GM23338 (cell line): ENCODE data around the gene TMTC2. TPM values are rescaled to one million over a fixed set of nuclear protein-coding genes. Genes with fewer than 3 reads are reported as not detected.

ENCODE experiments used
- ATAC-seq: fragments of 200-7000 bp; cut with Tn5 transposase; 3 replicates; pipeline ENCODE4 v1.9.1; 2020
- DNase-seq: peaks from one replicate; pipeline ENCODE4 v3.0.0-alpha.2; 2015; ENCODE audit warnings: low spot score
- H2AFZ ChIP-seq: fragments of 200-600 bp; sonication (generic); 2 replicates; pipeline ENCODE4 v1.8.0; 2016; ENCODE audit warnings: antibody characterized with exemption, mild to moderate bottlenecking, moderate library complexity
- H3F3A ChIP-seq: fragments of 200-600 bp; sonication (generic); replicated peaks from 2 replicates; pipeline ENCODE4 v1.8.0; 2017; ENCODE audit warnings: antibody characterized with exemption, mixed run types, low read depth
- H3K27ac ChIP-seq: fragments of 200-600 bp; sonication (generic); 2 replicates; pipeline ENCODE4 v1.6.1; 2016; ENCODE audit warnings: low read depth
- H3K27me3 ChIP-seq: fragments of 200-600 bp; sonication (generic); 2 replicates; pipeline ENCODE4 v1.8.0; 2016; ENCODE audit warnings: mild to moderate bottlenecking, mixed run types, moderate library complexity; ENCODE audit not compliant: insufficient read depth
- H3K36me3 ChIP-seq: fragments of 200-600 bp; sonication (generic); 2 replicates; pipeline ENCODE4 v1.8.0; 2016; ENCODE audit warnings: mild to moderate bottlenecking; ENCODE audit not compliant: insufficient read depth
- H3K4me1 ChIP-seq: fragments of 200-600 bp; sonication (generic); 2 replicates; pipeline ENCODE4 v1.8.0; 2016; ENCODE audit warnings: mild to moderate bottlenecking, moderate library complexity; ENCODE audit not compliant: insufficient read depth
- H3K4me2 ChIP-seq: fragments of 200-600 bp; sonication (generic); 2 replicates; pipeline ENCODE4 v1.7.1; 2017; ENCODE audit warnings: mixed run types
- H3K4me3 ChIP-seq: fragments of 200-600 bp; sonication (generic); 2 replicates; pipeline ENCODE4 v1.6.1; 2016; ENCODE audit warnings: mixed run types
- H3K79me2 ChIP-seq: fragments of 200-600 bp; sonication (generic); replicated peaks from 2 replicates; pipeline ENCODE4 v1.8.0; 2017; ENCODE audit warnings: mild to moderate bottlenecking; ENCODE audit not compliant: insufficient read depth
- H3K9me2 ChIP-seq: fragments of 200-600 bp; sonication (generic); 2 replicates; pipeline ENCODE4 v1.8.0; 2017; ENCODE audit not compliant: insufficient read depth
- H4K20me1 ChIP-seq: fragments of 200-600 bp; sonication (generic); replicated peaks from 2 replicates; pipeline ENCODE4 v1.8.0; 2017; ENCODE audit warnings: mild to moderate bottlenecking; ENCODE audit not compliant: insufficient read depth
- H3K27ac Mint-ChIP-seq: 2 replicates; pipeline ENCODE4 v1.8.0; 2020; ENCODE audit warnings: inconsistent platforms, mild to moderate bottlenecking, moderate library complexity, mixed read lengths
- H3K27me3 Mint-ChIP-seq: 3 replicates; pipeline ENCODE4 v1.8.0; 2022; ENCODE audit warnings: low read depth, mild to moderate bottlenecking, moderate library complexity, mixed read lengths, inconsistent platforms; ENCODE audit not compliant: insufficient read depth, poor library complexity
- H3K36me3 Mint-ChIP-seq: 3 replicates; pipeline ENCODE4 v1.8.0; 2021; ENCODE audit warnings: low read depth, mild to moderate bottlenecking, inconsistent platforms, moderate library complexity, mixed read lengths
- H3K4me1 Mint-ChIP-seq: 3 replicates; pipeline ENCODE4 v1.8.0; 2020; ENCODE audit warnings: mild to moderate bottlenecking, inconsistent platforms, mixed read lengths
- H3K4me3 Mint-ChIP-seq: 3 replicates; pipeline ENCODE4 v1.8.0; 2021; ENCODE audit warnings: moderate library complexity, mild to moderate bottlenecking, inconsistent platforms, mixed read lengths
- H3K9me3 Mint-ChIP-seq: 3 replicates; pipeline ENCODE4 v1.8.0; 2020; ENCODE audit warnings: moderate library complexity, mild to moderate bottlenecking, inconsistent platforms, mixed read lengths
- CREB1 ChIP-seq: fragments of 250-450 bp; sonication (Bioruptor Pico); IDR thresholded peaks from 2 replicates; pipeline ENCODE4 v1.5.0; 2020; ENCODE audit warnings: low read depth, mild to moderate bottlenecking, moderate library complexity
- CTCF ChIP-seq, 2 experiments: fragments of 200-600 bp in 1 of 2; sonication (generic) in 1 of 2; conservative IDR thresholded peaks; 2 replicates each; pipeline versions ENCODE4 v1.5.1 to v1.6.1; 2016 to 2017; ENCODE audit warnings: antibody characterized with exemption in 2 of 2, low read depth in 2 of 2, mild to moderate bottlenecking in 2 of 2, moderate library complexity in 1 of 2
- EZH2 ChIP-seq: fragments of 200-600 bp; sonication (generic); IDR thresholded peaks from one replicate; pipeline ENCODE4 v1.8.0; 2017; ENCODE audit warnings: antibody characterized with exemption, mild to moderate bottlenecking, low read depth; ENCODE audit not compliant: unreplicated experiment
- EZH2phosphoT487 ChIP-seq: fragments of 200-600 bp; sonication (generic); IDR thresholded peaks from one replicate; pipeline ENCODE4 v1.8.1; 2018; ENCODE audit warnings: antibody characterized with exemption; ENCODE audit not compliant: unreplicated experiment
- NANOG ChIP-seq: IDR thresholded peaks from 2 replicates; pipeline ENCODE4 v1.6.1; 2016; ENCODE audit warnings: antibody characterized with exemption, borderline replicate concordance
- POLR2AphosphoS5 ChIP-seq: IDR thresholded peaks from 2 replicates; pipeline ENCODE4 v1.6.1; 2016; ENCODE audit warnings: antibody characterized with exemption, low read depth
- REST ChIP-seq: IDR thresholded peaks from one replicate; pipeline ENCODE4 v1.6.1; 2018; ENCODE audit warnings: antibody characterized with exemption; ENCODE audit not compliant: unreplicated experiment
- STAT1 ChIP-seq: IDR thresholded peaks from one replicate; pipeline ENCODE4 v1.6.1; 2016; ENCODE audit warnings: antibody characterized with exemption; ENCODE audit not compliant: unreplicated experiment
- ZNF114 ChIP-seq: fragments of 250-450 bp; sonication (Bioruptor Pico); IDR thresholded peaks from 2 replicates; pipeline ENCODE4 v1.5.0; 2020; ENCODE audit warnings: mild to moderate bottlenecking, moderate library complexity
- ZNF331 ChIP-seq: fragments of 250-450 bp; sonication (Bioruptor Pico); IDR thresholded peaks from 2 replicates; pipeline ENCODE4 v1.5.0; 2020; ENCODE audit warnings: low read depth, mild to moderate bottlenecking, moderate library complexity
- polyA plus RNA-seq: library from polyadenylated mRNA; unstranded; fragments of >200 nt; fragmentation: Nextera tagmentation; extraction: Ambion mirVana; gene quantifications from 2 replicates; pipeline ENCODE4 v1.2.1, GENCODE V29; 2016
- total RNA-seq: library from RNA; depleted of rRNA; stranded (reverse); fragments of >200 nt; shearing (Covaris generic); gene quantifications from 2 replicates; pipeline ENCODE4 v1.2.3, GENCODE V29; 2014

The TMTC2 gene
- total and polyA plus RNA-seq, 2 experiments from 2014 or later = 0.57 to 6.5 TPM

- no peak overlapping the region for H2AFZ ChIP-seq
- no peaks in the 10 kb centered on the region for H3K9me2 ChIP-seq
- H3K4me1 Mint-ChIP-seq = peaks cover 28% of the 10 kb centered on the region
- no peaks in the 10 kb centered on the region for H3F3A ChIP-seq
- no peaks in the 10 kb centered on the region for H3K36me3 Mint-ChIP-seq
- ATAC-seq = no peak
- no peaks in the 10 kb centered on the region for H3K9me3 Mint-ChIP-seq
- H3K27me3 Mint-ChIP-seq = peaks cover 5% of the 10 kb centered on the region
- no peak overlapping the region for H3K4me3 ChIP-seq
- H3K4me2 ChIP-seq = no peak overlapping the region
- no peaks in the 10 kb centered on the region for H3K36me3 ChIP-seq
- no peaks in the 10 kb centered on the region for H3K27me3 ChIP-seq
- peaks cover 7% of the 10 kb centered on the region; the same call in 1 of the 2 replicates for H4K20me1 ChIP-seq
- peaks cover 27% of the 10 kb centered on the region for H3K4me1 ChIP-seq
- H3K27ac Mint-ChIP-seq = no peak overlapping the region
- no peak overlapping the region for H3K4me3 Mint-ChIP-seq
- no peaks in the 10 kb centered on the region for H3K79me2 ChIP-seq
- H3K27ac ChIP-seq = no peak overlapping the region
- DNase-seq = no peak
- TF ChIP-seq ZNF114 (CRISPR knock-in tag) (no peak), CTCF (conservative IDR thresholded peaks at IDR 0.05; ENCODE audit: low read depth in 2 of 2) (0 out of 4 replicates have a peak, but pooled peaks of 1 of the 2 experiments have one; percentile 15)
Observed at GRCh38 chr12:82758749-82759330, 72.1 kb downstream of the TMTC2 start.

DNA sequence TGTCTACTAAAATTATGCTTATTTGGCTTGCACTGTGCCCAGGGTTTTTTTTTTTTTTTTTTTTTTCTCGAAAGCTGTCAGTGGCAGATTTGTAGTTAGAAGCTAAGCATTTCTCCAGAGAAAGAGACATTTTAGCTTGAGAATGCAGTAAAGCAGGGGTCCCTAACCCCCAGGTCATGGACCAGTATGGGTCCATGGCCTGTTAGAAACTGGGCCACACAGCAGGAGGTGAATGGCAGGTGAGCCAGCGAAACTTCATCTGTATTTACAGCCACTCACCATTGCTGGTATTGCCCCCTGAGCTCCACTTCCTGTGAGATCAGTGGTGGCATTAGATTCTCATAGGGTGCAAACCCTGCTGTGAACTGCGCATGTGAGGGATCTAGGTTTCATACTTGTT lies 73.7 kb downstream of the TMTC2 start:
- no peak overlapping the region for H3K4me3 Mint-ChIP-seq
- H3K36me3 Mint-ChIP-seq = no peaks in the 10 kb centered on the region
- no peak overlapping the region for H3K27ac Mint-ChIP-seq
- DNase-seq = peak; percentile 40
- Histone ChIP-seq H3K9me2 (no peaks in the 10 kb centered on the region), H2AFZ (no peak overlapping the region), H3K79me2 (no peaks in the 10 kb centered on the region), H3K4me2 (no peak overlapping the region), H3F3A (no peaks in the 10 kb centered on the region), H3K27ac (no peak overlapping the region), H3K4me3 (no peak overlapping the region), H3K4me1 (peaks cover 27% of the 10 kb centered on the region), H3K27me3 (no peaks in the 10 kb centered on the region), H3K36me3 (no peaks in the 10 kb centered on the region), H4K20me1 (peaks cover 7% of the 10 kb centered on the region; the same call in 1 of the 2 replicates)
- no peaks in the 10 kb centered on the region for H3K9me3 Mint-ChIP-seq
- ATAC-seq = peak; percentile 35
- H3K4me1 Mint-ChIP-seq = peaks cover 36% of the 10 kb centered on the region
- peaks cover 5% of the 10 kb centered on the region for H3K27me3 Mint-ChIP-seq
- TF ChIP-seq NANOG (no peak), CREB1 (CRISPR knock-in tag) (no peak), ZNF114 (CRISPR knock-in tag) (no peak), POLR2AphosphoS5 (no peak), REST (no peak), EZH2 (no peak), EZH2phosphoT487 (no peak), ZNF331 (CRISPR knock-in tag) (no peak), STAT1 (no peak)
